HepG2 (cell line): ENCODE measurements around the gene TM2D3.

ENCODE experiments used
- TCF7 ChIP-seq: sonication (generic); IDR thresholded peaks from 2 replicates; pipeline ENCODE4 v1.6.1; 2016; ENCODE audit warnings: antibody characterized with exemption, low read depth
- TF ChIP-seq, protein P1 (sequence below): sonication (generic); formaldehyde crosslinking; IDR thresholded peaks from 2 replicates; pipeline ENCODE4 v1.5.0; 2020; ENCODE audit warnings: mild to moderate bottlenecking, missing genetic modification reagents, moderate library complexity

DNA sequence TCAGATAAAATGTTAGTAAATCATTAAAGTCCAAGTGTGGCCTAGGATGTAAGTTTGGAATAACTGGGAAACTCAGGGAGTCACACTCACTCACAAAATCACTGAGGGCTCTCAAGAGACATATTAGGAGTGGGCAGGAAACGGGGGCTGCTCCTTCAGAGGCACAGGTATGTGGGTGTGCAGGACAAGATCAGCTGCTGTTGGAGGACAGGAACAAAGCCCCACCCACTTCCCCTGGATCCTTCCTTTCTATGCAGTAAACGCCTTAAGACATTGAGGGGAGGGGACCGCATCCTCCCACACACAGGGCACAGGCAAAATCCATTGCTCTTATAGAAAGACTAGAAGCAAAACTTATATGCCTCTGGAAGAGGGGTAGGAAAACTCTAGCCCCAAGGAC is 30.2 kb downstream of the TM2D3 start:
- TF ChIP-seq, protein P1, sequence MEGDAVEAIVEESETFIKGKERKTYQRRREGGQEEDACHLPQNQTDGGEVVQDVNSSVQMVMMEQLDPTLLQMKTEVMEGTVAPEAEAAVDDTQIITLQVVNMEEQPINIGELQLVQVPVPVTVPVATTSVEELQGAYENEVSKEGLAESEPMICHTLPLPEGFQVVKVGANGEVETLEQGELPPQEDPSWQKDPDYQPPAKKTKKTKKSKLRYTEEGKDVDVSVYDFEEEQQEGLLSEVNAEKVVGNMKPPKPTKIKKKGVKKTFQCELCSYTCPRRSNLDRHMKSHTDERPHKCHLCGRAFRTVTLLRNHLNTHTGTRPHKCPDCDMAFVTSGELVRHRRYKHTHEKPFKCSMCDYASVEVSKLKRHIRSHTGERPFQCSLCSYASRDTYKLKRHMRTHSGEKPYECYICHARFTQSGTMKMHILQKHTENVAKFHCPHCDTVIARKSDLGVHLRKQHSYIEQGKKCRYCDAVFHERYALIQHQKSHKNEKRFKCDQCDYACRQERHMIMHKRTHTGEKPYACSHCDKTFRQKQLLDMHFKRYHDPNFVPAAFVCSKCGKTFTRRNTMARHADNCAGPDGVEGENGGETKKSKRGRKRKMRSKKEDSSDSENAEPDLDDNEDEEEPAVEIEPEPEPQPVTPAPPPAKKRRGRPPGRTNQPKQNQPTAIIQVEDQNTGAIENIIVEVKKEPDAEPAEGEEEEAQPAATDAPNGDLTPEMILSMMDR (CRISPR knock-in tag), result no peak
- no peak for TF ChIP-seq TCF7
